ENCODE results near the gene TBC1D2. TPM values are rescaled to one million over a fixed set of nuclear protein-coding genes. Genes with fewer than 3 reads are reported as not detected.

The TBC1D2 gene
- total and polyA plus RNA-seq, 8 donors = 14.4 to 107 (median 21.0) TPM

GRCh38 chr9:98161851-98162250, 93.6 kb downstream of the TBC1D2 start:
- no peaks in the 10 kb centered on the region for H3K4me1 ChIP-seq
- H3K9me3 ChIP-seq = no peaks in the 10 kb centered on the region
- no peaks in the 10 kb centered on the region for H3K27me3 ChIP-seq
- no peak overlapping the region for H3K27ac ChIP-seq
- TF ChIP-seq, protein P1, sequence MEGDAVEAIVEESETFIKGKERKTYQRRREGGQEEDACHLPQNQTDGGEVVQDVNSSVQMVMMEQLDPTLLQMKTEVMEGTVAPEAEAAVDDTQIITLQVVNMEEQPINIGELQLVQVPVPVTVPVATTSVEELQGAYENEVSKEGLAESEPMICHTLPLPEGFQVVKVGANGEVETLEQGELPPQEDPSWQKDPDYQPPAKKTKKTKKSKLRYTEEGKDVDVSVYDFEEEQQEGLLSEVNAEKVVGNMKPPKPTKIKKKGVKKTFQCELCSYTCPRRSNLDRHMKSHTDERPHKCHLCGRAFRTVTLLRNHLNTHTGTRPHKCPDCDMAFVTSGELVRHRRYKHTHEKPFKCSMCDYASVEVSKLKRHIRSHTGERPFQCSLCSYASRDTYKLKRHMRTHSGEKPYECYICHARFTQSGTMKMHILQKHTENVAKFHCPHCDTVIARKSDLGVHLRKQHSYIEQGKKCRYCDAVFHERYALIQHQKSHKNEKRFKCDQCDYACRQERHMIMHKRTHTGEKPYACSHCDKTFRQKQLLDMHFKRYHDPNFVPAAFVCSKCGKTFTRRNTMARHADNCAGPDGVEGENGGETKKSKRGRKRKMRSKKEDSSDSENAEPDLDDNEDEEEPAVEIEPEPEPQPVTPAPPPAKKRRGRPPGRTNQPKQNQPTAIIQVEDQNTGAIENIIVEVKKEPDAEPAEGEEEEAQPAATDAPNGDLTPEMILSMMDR (IDR thresholded peaks at IDR 0.05) = no peak
- peaks cover 0 to 5% of the 10 kb centered on the region in 2 donors for H3K36me3 ChIP-seq
- no peak for DNase-seq
- H3K4me3 ChIP-seq = no peak overlapping the region
- intact Hi-C loops (cut with DNase I) = no loop called here
- ATAC-seq = no peak

DNA sequence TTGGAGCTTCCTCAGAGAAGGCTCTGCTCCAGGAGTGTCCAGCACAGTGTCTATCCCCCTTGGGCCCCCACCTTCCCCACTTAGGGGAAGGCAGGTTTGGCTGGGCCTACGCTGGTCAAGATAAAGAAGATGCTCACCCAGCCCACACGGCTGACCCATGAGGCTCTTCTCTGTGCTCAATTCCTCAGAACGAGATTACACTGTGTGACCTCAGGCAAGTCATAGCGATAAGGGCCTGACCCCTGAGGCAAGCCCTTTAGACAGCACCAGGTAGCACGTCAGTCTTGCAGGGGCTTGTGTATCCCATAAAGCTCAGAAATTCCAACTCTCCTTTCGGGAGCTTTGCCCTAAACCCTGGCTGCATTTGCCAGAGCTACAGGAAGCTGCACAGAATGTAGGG, 95.7 kb downstream of the TBC1D2 start:
- no peak overlapping the region for H3K27ac ChIP-seq
- no peaks in the 10 kb centered on the region for H3K9me3 ChIP-seq
- DNase-seq (no peak), ATAC-seq (no peak)
- H3K36me3 ChIP-seq = peaks cover 0 to 8% of the 10 kb centered on the region in 2 donors
- H3K27me3 ChIP-seq = no peaks in the 10 kb centered on the region
- no peak overlapping the region for H3K4me3 ChIP-seq
- intact Hi-C loops (cut with DNase I) = no loop called here
- H3K4me1 ChIP-seq = no peaks in the 10 kb centered on the region
- TF ChIP-seq, protein P1 (IDR thresholded peaks at IDR 0.05) = no peak

GRCh38 chr9:98159301-98159700, 96.1 kb downstream of the TBC1D2 start:
- Histone ChIP-seq H3K27ac (no peak overlapping the region), H3K27me3 (no peaks in the 10 kb centered on the region), H3K4me3 (no peak overlapping the region), H3K36me3 (peaks cover 0 to 8% of the 10 kb centered on the region in 2 donors), H3K4me1 (no peaks in the 10 kb centered on the region), H3K9me3 (no peaks in the 10 kb centered on the region)
- intact Hi-C loops (cut with DNase I) = no loop called here
- no peak for DNase-seq
- ATAC-seq = no peak
- TF ChIP-seq, protein P1 (IDR thresholded peaks at IDR 0.05) = no peak

DNA sequence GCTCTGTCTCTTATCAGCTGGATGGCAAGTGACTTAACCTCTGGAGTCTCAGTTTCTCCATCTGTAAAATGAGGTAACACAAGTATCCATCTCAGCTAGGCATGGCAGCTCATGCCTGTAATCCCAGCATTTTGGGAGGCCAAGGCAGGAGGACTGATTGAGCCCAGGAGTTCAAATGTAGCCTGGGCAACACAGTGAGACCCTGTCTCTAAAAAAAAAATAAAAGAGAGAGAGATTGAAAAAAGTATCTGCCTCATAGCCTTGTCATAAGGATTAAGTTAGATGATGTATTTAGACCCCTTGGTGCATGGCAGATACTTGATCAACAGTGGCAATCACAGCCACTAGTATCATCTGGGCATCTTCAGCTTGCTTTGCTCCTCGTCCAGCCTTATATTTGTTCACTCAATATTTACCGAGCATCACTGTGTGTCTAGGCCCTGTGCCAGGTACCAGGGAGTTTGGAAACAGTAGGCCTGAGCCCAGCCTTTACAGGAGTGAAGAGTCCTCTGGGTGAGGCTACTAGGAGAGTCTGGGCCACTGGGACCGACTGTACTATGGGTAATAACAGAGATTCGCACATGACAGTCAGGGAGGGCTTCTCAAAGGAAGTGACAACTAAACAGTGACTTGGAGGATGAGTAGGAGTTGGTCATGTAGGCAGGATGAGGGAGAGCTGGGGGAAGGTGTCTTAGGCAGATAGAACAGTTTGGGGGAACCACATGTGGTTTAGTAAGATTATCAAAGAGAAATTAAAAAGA, 97.2 kb downstream of the TBC1D2 start:
- intact Hi-C loops (cut with DNase I) = no loop called here
- peak; percentile 93 for ATAC-seq

DNA sequence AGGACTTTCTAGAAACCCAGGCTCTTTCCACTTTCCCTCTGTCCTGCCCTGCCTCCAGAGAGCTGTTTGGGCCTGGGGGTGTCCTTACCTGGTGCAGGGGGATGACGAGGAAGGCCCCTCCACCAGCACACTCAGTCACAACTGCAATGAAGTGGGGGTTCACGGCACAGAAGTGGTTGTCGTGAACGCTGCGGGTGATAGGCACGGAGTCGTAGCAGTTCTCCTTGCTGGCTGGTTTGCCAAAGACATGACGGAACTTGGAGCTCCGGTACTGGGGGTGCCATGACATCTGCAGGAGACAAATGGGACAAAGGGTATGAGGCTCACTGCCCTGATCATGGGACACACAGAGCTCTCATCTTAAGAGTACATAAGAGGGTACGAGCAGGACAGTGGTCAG, 98.1 kb downstream of the TBC1D2 start:
- peak overlapping the region in 1 of 2 donors; percentile 38 for H3K27ac ChIP-seq
- ATAC-seq = no peak
- no peaks in the 10 kb centered on the region for H3K27me3 ChIP-seq
- TF ChIP-seq, protein P1 (IDR thresholded peaks at IDR 0.05) = no peak
- H3K4me3 ChIP-seq = no peak overlapping the region
- intact Hi-C loops (cut with DNase I) = no loop called here
- peaks cover 0 to 8% of the 10 kb centered on the region in 2 donors for H3K36me3 ChIP-seq
- H3K4me1 ChIP-seq = no peaks in the 10 kb centered on the region
- DNase-seq = no peak
- H3K9me3 ChIP-seq = no peaks in the 10 kb centered on the region

More for the DNA sequence above, 97.2 kb downstream of the TBC1D2 start:
- TF ChIP-seq, protein P1 (IDR thresholded peaks at IDR 0.05) = no peak
- H3K36me3 ChIP-seq = peaks cover 0 to 8% of the 10 kb centered on the region in 2 donors
- DNase-seq = peak in 1 of 4 donors; percentile 63
- H3K9me3 ChIP-seq = no peaks in the 10 kb centered on the region
- no peaks in the 10 kb centered on the region for H3K27me3 ChIP-seq
- H3K4me3 ChIP-seq = no peak overlapping the region
- H3K27ac ChIP-seq = no peak overlapping the region
- no peaks in the 10 kb centered on the region for H3K4me1 ChIP-seq

Data from left lung (tissue), 10 donors.